GM19395 (cell line): ENCODE data around the gene CD3D.

Experiments
- ATAC-seq: cut with Tn5 transposase; IDR thresholded peaks from one replicate; pipeline ENCODE4 v1.9.1; 2021; ENCODE audit warnings: mild to moderate bottlenecking, moderate library complexity; ENCODE audit not compliant: unreplicated experiment

The CD3D gene

GRCh38 chr11:118304227-118304567, 38.3 kb downstream of the CD3D start:
- no peak for ATAC-seq

- no peak for ATAC-seq
Observed at GRCh38 chr11:118301600-118302195, 40.8 kb downstream of the CD3D start.

GRCh38 chr11:118295815-118296454, 46.6 kb downstream of the CD3D start:
- no peak for ATAC-seq

DNA sequence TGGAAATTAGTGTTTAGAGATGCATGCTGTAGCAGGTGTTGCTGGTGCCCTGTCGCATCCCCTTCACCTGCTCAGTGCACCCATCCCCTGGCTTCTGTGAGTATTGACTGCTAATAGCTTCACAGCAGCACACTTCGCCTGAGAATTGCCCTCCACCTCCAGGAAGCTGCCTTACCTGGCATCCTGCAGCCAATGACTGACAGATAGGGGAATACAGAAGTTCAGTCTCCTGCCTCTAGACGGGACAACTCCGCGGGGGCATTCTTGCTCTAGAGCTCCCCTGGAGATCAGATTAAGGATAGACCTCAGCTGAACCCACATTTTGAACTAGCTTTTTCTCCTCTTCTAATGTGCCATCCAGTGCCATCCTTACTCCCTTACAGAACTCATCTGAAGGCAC, 47.3 kb downstream of the CD3D start:
- no peak for ATAC-seq

DNA sequence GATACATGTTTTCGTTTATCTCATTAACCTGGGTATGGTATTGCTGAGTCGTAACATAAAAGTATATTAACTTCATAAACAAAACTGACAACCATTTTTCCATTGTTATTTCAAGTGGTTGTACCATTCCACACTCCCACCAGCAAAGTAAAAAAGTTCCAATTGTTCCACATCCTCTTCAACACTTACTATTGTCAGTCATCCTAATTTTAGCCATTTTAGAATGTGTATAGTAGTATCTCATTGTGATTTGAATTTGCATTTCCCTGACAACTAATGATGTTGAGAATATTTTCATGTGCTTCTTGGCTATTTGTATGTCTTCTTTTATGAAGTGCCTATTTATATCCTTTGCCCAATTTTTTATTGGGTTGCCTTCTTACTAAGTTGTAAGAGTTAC, 48.5 kb downstream of the CD3D start:
- no peak for ATAC-seq

DNA sequence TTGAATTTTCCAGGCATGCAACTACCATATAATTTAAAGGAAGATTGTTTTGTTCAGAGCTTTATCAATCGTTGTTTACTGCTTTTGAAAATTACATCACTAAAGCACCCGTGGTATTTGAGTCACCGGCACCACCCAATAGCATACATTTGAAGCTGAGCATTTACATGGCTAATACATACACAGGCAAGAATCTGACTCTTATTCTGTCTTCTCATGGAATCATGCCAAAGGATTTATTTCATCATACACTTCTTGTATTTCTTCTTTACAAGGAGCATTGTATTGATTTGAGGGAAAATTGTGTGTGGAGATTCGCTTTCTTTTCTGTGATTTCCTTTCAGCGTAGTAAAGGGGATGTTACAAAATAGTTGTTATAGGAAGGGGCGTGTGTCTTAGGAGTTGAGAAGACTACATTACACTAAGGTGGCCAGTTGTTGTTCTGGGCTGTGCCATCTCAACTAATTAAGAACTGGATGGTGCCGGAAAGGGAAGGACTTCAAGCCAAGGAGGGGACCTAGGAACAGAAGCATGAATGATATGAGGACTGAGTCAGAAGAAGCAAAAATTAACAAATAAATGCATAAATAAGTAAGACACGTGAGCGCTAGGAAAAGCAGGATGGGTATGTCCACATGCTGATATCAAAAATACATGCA, 50.9 kb downstream of the CD3D start:
- ATAC-seq: no peak

- no peak for ATAC-seq
Observed at GRCh38 chr11:118290923-118291322, 51.6 kb downstream of the CD3D start.

DNA sequence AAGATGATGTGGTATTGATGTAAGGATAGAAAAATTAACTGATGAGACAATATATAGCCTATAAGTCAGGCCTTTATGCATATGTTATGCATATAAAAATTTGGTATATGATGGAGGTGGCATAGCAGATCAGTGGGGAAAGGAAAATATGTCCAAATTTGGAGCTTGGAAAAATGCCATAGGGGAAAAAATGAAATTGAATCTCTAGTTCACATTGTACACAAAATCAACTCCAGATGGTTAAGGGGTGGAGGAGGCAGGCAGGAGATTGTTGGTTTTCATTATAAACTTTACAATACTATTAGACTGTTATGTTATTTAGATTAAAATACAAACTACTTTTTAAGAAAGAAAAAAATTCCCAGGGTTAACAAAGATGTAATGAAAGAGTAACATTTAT, 53.1 kb downstream of the CD3D start:
- no peak for ATAC-seq
